ENCODE data around the gene TUFT1.
A peak's percentile ranks its signal among the peaks of the same experiment; 100 is the strongest.

TUFT1 gene

GRCh38 chr1:151615711-151616504 is 75.8 kb downstream of the TUFT1 start:
- no peaks in the 10 kb centered on the region for H3K9me3 ChIP-seq (ENCODE audit: control insufficient read depth, insufficient read depth, low read depth, low read length)
- peaks cover 0 to 7% of the 10 kb centered on the region in 2 experiments; a peak in 2 of 3 replicates for H3K36me3 ChIP-seq (ENCODE audit: control insufficient read depth in 2 of 2, insufficient read depth in 1 of 2, low read length in 2 of 2)
- POLR2A ChIA-PET: no interaction called here
- H3K27ac ChIP-seq (ENCODE audit: extremely low read depth, low read depth, low read length): no peak overlapping the region
- H3K4me3 ChIP-seq (ENCODE audit: low read depth, low read length): no peak overlapping the region
- peaks cover 38% of the 10 kb centered on the region for H3K4me1 ChIP-seq (ENCODE audit: control insufficient read depth, insufficient read depth, low read length)
- CTCF ChIA-PET: interaction anchor here (1.3 kb wide), 1 partner anchor 23 kb away, joined by 6 read pairs; no protein-coding TSS in a partner anchor
- TF ChIP-seq ZNF843 (tag by site-specific recombination; IDR thresholded peaks at IDR 0.05) (peak; percentile 20; the same call in 1 of the 2 replicates), PRDM6 (tag by site-specific recombination; IDR thresholded peaks at IDR 0.05) (peak; percentile 86), ZNF548 (tag by site-specific recombination; IDR thresholded peaks at IDR 0.05) (no peak), ZSCAN30 (tag by site-specific recombination; IDR thresholded peaks at IDR 0.05) (peak; percentile 13; the same call in 1 of the 2 replicates), TCF7L2 (IDR thresholded peaks at IDR 0.05; ENCODE audit: borderline replicate concordance, low read depth, low read length) (peak; percentile 51; the same call in 1 of the 2 replicates), HOXC10 (CRISPR knock-in tag; IDR thresholded peaks at IDR 0.05) (no peak), OSR2 (tag by site-specific recombination; IDR thresholded peaks at IDR 0.05) (peak; percentile 57; the same call in 1 of the 2 replicates), SP7 (tag by site-specific recombination; IDR thresholded peaks at IDR 0.05) (peak; percentile 95)
- TF ChIP-seq, protein P1, sequence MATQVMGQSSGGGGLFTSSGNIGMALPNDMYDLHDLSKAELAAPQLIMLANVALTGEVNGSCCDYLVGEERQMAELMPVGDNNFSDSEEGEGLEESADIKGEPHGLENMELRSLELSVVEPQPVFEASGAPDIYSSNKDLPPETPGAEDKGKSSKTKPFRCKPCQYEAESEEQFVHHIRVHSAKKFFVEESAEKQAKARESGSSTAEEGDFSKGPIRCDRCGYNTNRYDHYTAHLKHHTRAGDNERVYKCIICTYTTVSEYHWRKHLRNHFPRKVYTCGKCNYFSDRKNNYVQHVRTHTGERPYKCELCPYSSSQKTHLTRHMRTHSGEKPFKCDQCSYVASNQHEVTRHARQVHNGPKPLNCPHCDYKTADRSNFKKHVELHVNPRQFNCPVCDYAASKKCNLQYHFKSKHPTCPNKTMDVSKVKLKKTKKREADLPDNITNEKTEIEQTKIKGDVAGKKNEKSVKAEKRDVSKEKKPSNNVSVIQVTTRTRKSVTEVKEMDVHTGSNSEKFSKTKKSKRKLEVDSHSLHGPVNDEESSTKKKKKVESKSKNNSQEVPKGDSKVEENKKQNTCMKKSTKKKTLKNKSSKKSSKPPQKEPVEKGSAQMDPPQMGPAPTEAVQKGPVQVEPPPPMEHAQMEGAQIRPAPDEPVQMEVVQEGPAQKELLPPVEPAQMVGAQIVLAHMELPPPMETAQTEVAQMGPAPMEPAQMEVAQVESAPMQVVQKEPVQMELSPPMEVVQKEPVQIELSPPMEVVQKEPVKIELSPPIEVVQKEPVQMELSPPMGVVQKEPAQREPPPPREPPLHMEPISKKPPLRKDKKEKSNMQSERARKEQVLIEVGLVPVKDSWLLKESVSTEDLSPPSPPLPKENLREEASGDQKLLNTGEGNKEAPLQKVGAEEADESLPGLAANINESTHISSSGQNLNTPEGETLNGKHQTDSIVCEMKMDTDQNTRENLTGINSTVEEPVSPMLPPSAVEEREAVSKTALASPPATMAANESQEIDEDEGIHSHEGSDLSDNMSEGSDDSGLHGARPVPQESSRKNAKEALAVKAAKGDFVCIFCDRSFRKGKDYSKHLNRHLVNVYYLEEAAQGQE (tag by site-specific recombination; IDR thresholded peaks at IDR 0.05): peak; percentile 75; the same call in 1 of the 2 replicates

DNA sequence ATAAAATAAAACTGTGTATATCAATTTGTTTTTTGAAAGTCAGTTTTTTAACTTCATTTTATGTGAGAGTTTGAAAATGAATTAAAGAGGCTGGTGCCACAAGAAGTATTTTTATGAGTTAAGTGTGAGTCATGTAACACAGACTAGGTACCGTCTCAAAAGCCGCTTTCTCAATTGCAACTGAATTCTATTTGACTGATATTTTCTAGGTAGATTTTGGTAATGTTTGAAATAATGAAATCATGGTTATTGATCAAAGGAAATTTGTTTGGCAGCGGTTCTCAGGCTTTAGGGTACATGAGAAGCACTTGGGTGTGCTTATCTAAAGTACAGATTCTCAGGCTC is 76.4 kb downstream of the TUFT1 start:
- CTCF ChIA-PET: interaction anchor here (0.9 kb wide), 1 partner anchor 22 kb away, joined by 5 read pairs; no protein-coding TSS in a partner anchor
- peaks cover 38% of the 10 kb centered on the region for H3K4me1 ChIP-seq (ENCODE audit: control insufficient read depth, insufficient read depth, low read length)
- TF ChIP-seq PRDM1 (tag by site-specific recombination; IDR thresholded peaks at IDR 0.05): peak; percentile 43; the same call in 1 of the 2 replicates
- no peak for TF ChIP-seq ZFP69B (tag by site-specific recombination; IDR thresholded peaks at IDR 0.05)
- TF ChIP-seq ZNF37A (tag by site-specific recombination; IDR thresholded peaks at IDR 0.05): no peak
- no peak for TF ChIP-seq ZNF560 (tag by site-specific recombination; IDR thresholded peaks at IDR 0.05; ENCODE audit: borderline replicate concordance)
- peak; percentile 79 for TF ChIP-seq PRDM6 (tag by site-specific recombination; IDR thresholded peaks at IDR 0.05)
- POLR2A ChIA-PET: no interaction called here
- H3K4me3 ChIP-seq (ENCODE audit: low read depth, low read length): no peak overlapping the region
- peaks cover 0 to 7% of the 10 kb centered on the region in 2 experiments; a peak in 2 of 3 replicates for H3K36me3 ChIP-seq (ENCODE audit: control insufficient read depth in 2 of 2, insufficient read depth in 1 of 2, low read length in 2 of 2)
- H3K27ac ChIP-seq (ENCODE audit: extremely low read depth, low read depth, low read length): 0 out of 2 replicates have a peak overlapping the region, but pooled peaks have one; percentile 17
- H3K9me3 ChIP-seq (ENCODE audit: control insufficient read depth, insufficient read depth, low read depth, low read length): no peaks in the 10 kb centered on the region

- Histone ChIP-seq H3K27ac (ENCODE audit: extremely low read depth, low read depth, low read length) (no peak overlapping the region), H3K36me3 (ENCODE audit: control insufficient read depth in 2 of 2, insufficient read depth in 1 of 2, low read length in 2 of 2) (peaks cover 0 to 7% of the 10 kb centered on the region in 2 experiments; a peak in 2 of 3 replicates), H3K4me3 (ENCODE audit: low read depth, low read length) (no peak overlapping the region), H3K9me3 (ENCODE audit: control insufficient read depth, insufficient read depth, low read depth, low read length) (no peaks in the 10 kb centered on the region), H3K4me1 (ENCODE audit: control insufficient read depth, insufficient read depth, low read length) (peaks cover 38% of the 10 kb centered on the region)
- no peak for TF ChIP-seq SP7 (tag by site-specific recombination; IDR thresholded peaks at IDR 0.05)
- ChIA-PET CTCF (no interaction called here), POLR2A (no interaction called here)
Measured at GRCh38 chr1:151618003-151618402, 77.9 kb downstream of the TUFT1 start.
